Spleen (tissue), 11 donors: ENCODE measurements around the gene ITGAV. TPM values are rescaled to one million over a fixed set of nuclear protein-coding genes. Genes with fewer than 3 reads are reported as not detected.

Experiments
- DNase-seq: peaks from one replicate; pipeline ENCODE4 v3.0.0-alpha.2; 2020
- H3K27ac ChIP-seq, 8 donors: fragments of 200-600 bp; sonication (generic) in 7 of 8; 1 replicate in 4 of 8; 2 replicates in 4 of 8; pipeline versions ENCODE4 v1.5.0 to v1.8.0; 2016 to 2021; ENCODE audit warnings: inconsistent platforms in 4 of 8, mild to moderate bottlenecking in 4 of 8, moderate library complexity in 1 of 8
- H3K27me3 ChIP-seq, 7 donors: fragments of 200-600 bp; sonication (generic) in 6 of 7; replicated peaks in 1 of 7; 1 replicate in 4 of 7; 2 replicates in 3 of 7; pipeline versions ENCODE4 v1.5.0 to v1.8.0; 2016 to 2021; ENCODE audit warnings: inconsistent platforms in 3 of 7, mild to moderate bottlenecking in 1 of 7
- H3K36me3 ChIP-seq, 6 donors: fragments of 200-600 bp; sonication (generic) in 5 of 6; 1 replicate in 4 of 6; 2 replicates in 2 of 6; pipeline versions ENCODE4 v1.5.0 to v1.8.0; 2016 to 2021; ENCODE audit warnings: inconsistent platforms in 2 of 6
- H3K4me1 ChIP-seq, 6 donors: fragments of 200-600 bp; sonication (generic) in 5 of 6; 1 replicate in 3 of 6; 2 replicates in 3 of 6; pipeline versions ENCODE4 v1.5.0 to v1.8.0; 2016 to 2021; ENCODE audit warnings: inconsistent platforms in 3 of 6
- H3K4me3 ChIP-seq, 8 donors: fragments of 200-600 bp; sonication (generic) in 7 of 8; 1 replicate in 4 of 8; 2 replicates in 4 of 8; pipeline versions ENCODE4 v1.5.0 to v1.8.0; 2016 to 2021; ENCODE audit warnings: inconsistent platforms in 4 of 8, mild to moderate bottlenecking in 4 of 8, moderate library complexity in 2 of 8
- H3K9me3 ChIP-seq, 8 donors: fragments of 200-600 bp; sonication (generic) in 7 of 8; 1 replicate in 4 of 8; 2 replicates in 4 of 8; pipeline versions ENCODE4 v1.5.0 to v1.8.0; 2016 to 2021; ENCODE audit warnings: inconsistent platforms in 4 of 8
- CTCF ChIP-seq, 11 experiments: fragments of 200-600 bp in 7 of 11; fragments of 450-650 bp in 4 of 11; sonication (generic) in 4 of 11; IDR thresholded peaks in 8 of 11; conservative IDR thresholded peaks in 3 of 11; 1 replicate in 7 of 11; 2 replicates in 4 of 11; pipeline versions ENCODE4 v1.4.0 to v1.8.0; 2016 to 2021; ENCODE audit warnings: antibody characterized with exemption in 11 of 11, inconsistent platforms in 4 of 11, mild to moderate bottlenecking in 1 of 11
- POLR2A ChIP-seq, 3 donors: fragments of 450-650 bp; IDR thresholded peaks; one replicate each; pipeline ENCODE4 v1.5.1; 2017; ENCODE audit warnings: antibody characterized with exemption in 3 of 3, mild to moderate bottlenecking in 1 of 3
- POLR2AphosphoS5 ChIP-seq, 3 donors: sonication (generic); formaldehyde crosslinking; IDR thresholded peaks; one replicate each; pipeline ENCODE4 v1.5.1; 2017; ENCODE audit warnings: antibody characterized with exemption in 3 of 3
- WGBS, 5 donors: extraction: QIAGEN DNeasy Blood & Tissue Kit in 3 of 5; methylation state at CpG; one replicate each; pipeline versions ENCODE4 v1.1.5 to v1.1.7; 2013 to 2018; 5-methylcytosine and 5-hydroxymethylcytosine counted together
- intact Hi-C: fragments of 100-400 bp; cut with DNase I; formaldehyde crosslinking; loops from one replicate; pipeline ENCODE4 v1.15.0; 2023; ENCODE audit warnings: low total_unique reads
- polyA plus RNA-seq, 3 donors: library from polyadenylated mRNA; stranded (reverse); fragments of 200-250 nt; gene quantifications; one replicate each; pipeline ENCODE4 v1.2.1, GENCODE V29; 2013
- total RNA-seq, 7 donors: library from RNA; depleted of rRNA in 3 of 7; stranded (reverse); fragments of >200 nt in 3 of 7; fragmentation: NEBNext Ultra II Directional in 4 of 7; extraction: Animal tissue kit (Norgen Biotek cat#: 25700) in 4 of 7; gene quantifications; one replicate each; pipeline versions ENCODE4 v1.1.0 to v1.2.1, GENCODE V29; 2016 to 2021
- donor health status: healthy with polysubstance abuse.
- donor health status: DM: no; HTN: no; CAD: no; lungs with moderate emphysema.
- donor health status: DM: no; HTN: no; CAD: no.
- donor health status: Bipolar disorder and iron deficiency.
- donor health status: healthy.
- donor health status: DM: no; HTN: no; CAD: no.
- donor health status: DM: yes; HTN: yes; CAD: no.

Gene ITGAV
- total and polyA plus RNA-seq, 10 donors, result 5.6 to 85.4 (median 60.8) TPM

- peaks cover 20 to 66% (median 50%) of the 10 kb centered on the region in 6 donors for H3K4me1 ChIP-seq
- peak overlapping the region; percentile 74 to 95 (median 90) for H3K4me3 ChIP-seq
- WGBS, 5 donors, result 21 to 34% (median 29%) methylated on average over 3 of the region's 3 CpGs
- H3K27ac ChIP-seq, result peak overlapping the region in 7 of 8 donors; percentile 91 to 97 (median 94)
- H3K27me3 ChIP-seq, result no peaks in the 10 kb centered on the region
- DNase-seq, result no peak
- no peak for TF ChIP-seq POLR2A (IDR thresholded peaks at IDR 0.05)
- TF ChIP-seq POLR2AphosphoS5 (IDR thresholded peaks at IDR 0.05), result no peak
- TF ChIP-seq CTCF (IDR thresholded peaks at IDR 0.05 in 8 of 11, conservative IDR thresholded peaks at IDR 0.05 in 3 of 11), result no peak
- no peaks in the 10 kb centered on the region for H3K9me3 ChIP-seq
- H3K36me3 ChIP-seq, result no peaks in the 10 kb centered on the region
- intact Hi-C loops, result loop anchor here (10.0 kb wide), 1 partner anchor 87 kb away; no protein-coding TSS in a partner anchor
Measured at GRCh38 chr2:186591506-186591890, 1.6 kb downstream of the ITGAV start.

GRCh38 chr2:186592137-186592875, 2.5 kb downstream of the ITGAV start:
- TF ChIP-seq POLR2AphosphoS5 (IDR thresholded peaks at IDR 0.05) (no peak), CTCF (IDR thresholded peaks at IDR 0.05 in 8 of 11, conservative IDR thresholded peaks at IDR 0.05 in 3 of 11) (no peak), POLR2A (IDR thresholded peaks at IDR 0.05) (no peak)
- 90 to 96% (median 93%) methylated on average over 5 of the region's 5 CpGs for WGBS, 5 donors
- Histone ChIP-seq H3K4me3 (peak overlapping the region in 4 of 8 donors; percentile 88 to 93 (median 90)), H3K4me1 (peaks cover 20 to 66% (median 50%) of the 10 kb centered on the region in 6 donors), H3K27me3 (no peaks in the 10 kb centered on the region), H3K9me3 (no peaks in the 10 kb centered on the region), H3K27ac (no peak overlapping the region), H3K36me3 (no peaks in the 10 kb centered on the region)
- intact Hi-C loops, result loop anchor here (10.0 kb wide), 1 partner anchor 88 kb away; no protein-coding TSS in a partner anchor
- DNase-seq, result no peak

- H3K27ac ChIP-seq, result no peak overlapping the region
- no peak for DNase-seq
- H3K36me3 ChIP-seq, result no peaks in the 10 kb centered on the region
- no peaks in the 10 kb centered on the region for H3K27me3 ChIP-seq
- WGBS, 5 donors, result 36 to 62% (median 46%) methylated on average over 3 of the region's 3 CpGs
- intact Hi-C loops, result loop anchor here (10.0 kb wide), 1 partner anchor 89 kb away; no protein-coding TSS in a partner anchor
- H3K9me3 ChIP-seq, result no peaks in the 10 kb centered on the region
- H3K4me1 ChIP-seq, result peaks cover 17 to 62% (median 49%) of the 10 kb centered on the region in 6 donors
- TF ChIP-seq POLR2AphosphoS5 (IDR thresholded peaks at IDR 0.05) (no peak), POLR2A (IDR thresholded peaks at IDR 0.05) (no peak), CTCF (IDR thresholded peaks at IDR 0.05 in 8 of 11, conservative IDR thresholded peaks at IDR 0.05 in 3 of 11) (no peak)
- H3K4me3 ChIP-seq, result no peak overlapping the region
Measured at GRCh38 chr2:186593523-186593922, 3.7 kb downstream of the ITGAV start.

- no peak for DNase-seq
- Histone ChIP-seq H3K27ac (no peak overlapping the region), H3K4me1 (peaks cover 11 to 61% (median 42%) of the 10 kb centered on the region in 6 donors), H3K27me3 (no peaks in the 10 kb centered on the region), H3K9me3 (no peaks in the 10 kb centered on the region), H3K36me3 (no peaks in the 10 kb centered on the region), H3K4me3 (no peak overlapping the region)
- TF ChIP-seq POLR2A (IDR thresholded peaks at IDR 0.05), result no peak
- no peak for TF ChIP-seq CTCF (IDR thresholded peaks at IDR 0.05 in 8 of 11, conservative IDR thresholded peaks at IDR 0.05 in 3 of 11)
- TF ChIP-seq POLR2AphosphoS5 (IDR thresholded peaks at IDR 0.05), result no peak
- WGBS, 5 donors, result 73 to 90% (median 83%) methylated on average over 4 of the region's 4 CpGs
- intact Hi-C loops, result loop anchor here (10.0 kb wide), 1 partner anchor 89 kb away; no protein-coding TSS in a partner anchor
Measured at GRCh38 chr2:186594001-186594722, 4.3 kb downstream of the ITGAV start.
